T-helper 22 cell (primary cell): ENCODE data around the gene TNFRSF4.
"Not testable (repeated sequence)": the region's sequence is repeated elsewhere in the genome, so short reads cannot be mapped to it uniquely, and the experiment has no call there.

ENCODE experiments used
- DNase-seq: peaks from one replicate; pipeline ENCODE4 v3.0.0-alpha.2; 2020; ENCODE audit warnings: low read depth

Gene TNFRSF4

GRCh38 chr1:1182491-1183220 lies 31.3 kb downstream of the TNFRSF4 start:
- no peak for DNase-seq

- no peak for DNase-seq
Observed at GRCh38 chr1:1181938-1182410, 32.0 kb downstream of the TNFRSF4 start.

GRCh38 chr1:1181129-1181937 lies 32.6 kb downstream of the TNFRSF4 start:
- DNase-seq: no peak

- DNase-seq: no peak
Observed at GRCh38 chr1:1179983-1180861, 33.7 kb downstream of the TNFRSF4 start.

GRCh38 chr1:1179346-1179982 lies 34.5 kb downstream of the TNFRSF4 start:
- no peak for DNase-seq

- no peak for DNase-seq
Observed at GRCh38 chr1:1178794-1179331, 35.1 kb downstream of the TNFRSF4 start.

- no peak for DNase-seq
Observed at GRCh38 chr1:1177452-1178206, 36.3 kb downstream of the TNFRSF4 start.

GRCh38 chr1:1176931-1177330 lies 37.0 kb downstream of the TNFRSF4 start:
- no peak for DNase-seq

GRCh38 chr1:1176063-1176761 lies 37.7 kb downstream of the TNFRSF4 start:
- DNase-seq: not testable (repeated sequence)

GRCh38 chr1:1175221-1176062 lies 38.5 kb downstream of the TNFRSF4 start:
- DNase-seq: no peak

GRCh38 chr1:1173793-1174415 lies 40.0 kb downstream of the TNFRSF4 start, which contains the start of gene TTLL10:
Gene TTLL10 (plus strand): TSS chr1:1173880. CDS start chr1:1179216, 5,336 bp downstream.
- peak; percentile 36 for DNase-seq

- no peak for DNase-seq
Observed at GRCh38 chr1:1173061-1173792, 40.7 kb downstream of the TNFRSF4 start.

- no peak for DNase-seq
Observed at GRCh38 chr1:1171546-1172340, 42.2 kb downstream of the TNFRSF4 start.

- no peak for DNase-seq
Observed at GRCh38 chr1:1171161-1171545, 42.8 kb downstream of the TNFRSF4 start.

GRCh38 chr1:1170215-1171091 lies 43.5 kb downstream of the TNFRSF4 start:
- DNase-seq: no peak
